Central memory CD8-positive, alpha-beta T cell (primary cell): ENCODE results near the gene PAQR8.
A peak's percentile ranks its signal among the peaks of the same experiment; 100 is the strongest.

Experiments
- ATAC-seq: fragments of 150-1000 bp; cut with Tn5 transposase; replicated peaks from 2 replicates; pipeline ENCODE4 v1.10.0; 2022; ENCODE audit warnings: mild to moderate bottlenecking, moderate FRiP score, moderate number of reproducible peaks; ENCODE audit not compliant: poor library complexity, severe bottlenecking; ENCODE audit errors: extremely low read depth
- DNase-seq, 2 donors: peaks; one replicate each; pipeline ENCODE4 v3.0.0; 2021; ENCODE audit warnings: low spot score in 2 of 2
- H3K27ac Mint-ChIP-seq: one replicate; pipeline ENCODE4 v1.8.0; 2022; ENCODE audit warnings: low read depth, mild to moderate bottlenecking, moderate library complexity, mixed read lengths
- H3K27me3 Mint-ChIP-seq: one replicate; pipeline ENCODE4 v1.8.0; 2022; ENCODE audit warnings: mixed read lengths
- H3K36me3 Mint-ChIP-seq: one replicate; pipeline ENCODE4 v1.8.0; 2022; ENCODE audit warnings: mild to moderate bottlenecking, moderate library complexity, mixed read lengths; ENCODE audit not compliant: insufficient read depth
- H3K4me1 Mint-ChIP-seq: one replicate; pipeline ENCODE4 v1.8.0; 2022; ENCODE audit warnings: mixed read lengths
- H3K4me3 Mint-ChIP-seq: one replicate; pipeline ENCODE4 v1.8.0; 2022; ENCODE audit warnings: mild to moderate bottlenecking, moderate library complexity, mixed read lengths
- H3K9me3 Mint-ChIP-seq: one replicate; pipeline ENCODE4 v1.8.0; 2022; ENCODE audit warnings: mixed read lengths

Gene PAQR8

DNA sequence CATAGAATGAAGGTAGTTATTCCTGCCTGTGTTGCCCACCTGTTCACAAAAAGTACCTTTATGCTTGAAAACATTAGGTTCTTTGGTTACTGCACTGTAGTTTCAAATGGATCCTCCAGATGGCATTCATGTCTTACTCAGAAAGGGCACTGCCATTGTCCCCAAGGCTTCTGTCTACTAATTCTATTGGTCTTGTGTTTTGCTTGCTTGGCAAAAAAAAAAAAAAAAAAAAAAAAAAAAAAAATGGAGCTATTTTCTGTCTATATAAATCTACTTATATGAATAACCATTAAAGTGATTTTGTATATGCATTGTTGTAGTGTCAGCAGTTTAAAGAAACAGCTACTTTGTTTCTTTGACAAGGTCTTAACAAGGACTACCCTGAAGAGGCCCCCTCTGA, 45.5 kb downstream of the PAQR8 start:
- no peak overlapping the region for H3K27ac Mint-ChIP-seq
- no peaks in the 10 kb centered on the region for H3K9me3 Mint-ChIP-seq
- no peaks in the 10 kb centered on the region for H3K4me1 Mint-ChIP-seq
- no peak for DNase-seq
- peaks cover 15% of the 10 kb centered on the region for H3K36me3 Mint-ChIP-seq
- peak; percentile 64 for ATAC-seq
- no peak overlapping the region for H3K4me3 Mint-ChIP-seq
- H3K27me3 Mint-ChIP-seq, result no peaks in the 10 kb centered on the region

DNA sequence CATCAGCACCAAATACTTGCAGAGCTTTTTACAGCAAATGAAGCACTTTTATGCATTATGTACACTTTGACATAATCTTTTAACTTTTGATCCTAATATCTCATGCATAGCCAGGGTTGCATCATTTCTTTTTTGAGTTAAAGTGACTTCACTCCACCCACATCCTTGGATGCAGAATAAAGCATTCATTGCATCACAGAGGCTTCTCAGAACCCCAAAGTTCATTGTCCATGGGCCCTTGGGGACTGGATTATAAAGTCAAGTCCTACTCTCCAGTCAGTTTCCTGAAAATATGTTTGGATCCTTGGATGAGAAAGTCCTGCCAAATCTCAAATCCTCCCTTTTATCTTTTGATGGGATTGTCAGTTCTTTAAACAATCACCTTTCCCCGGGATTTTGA, 47.5 kb downstream of the PAQR8 start:
- Mint-ChIP-seq H3K27ac (no peak overlapping the region), H3K27me3 (no peaks in the 10 kb centered on the region), H3K4me1 (no peaks in the 10 kb centered on the region), H3K4me3 (no peak overlapping the region), H3K36me3 (peaks cover 8% of the 10 kb centered on the region), H3K9me3 (no peaks in the 10 kb centered on the region)
- DNase-seq, result no peak
- no peak for ATAC-seq

DNA sequence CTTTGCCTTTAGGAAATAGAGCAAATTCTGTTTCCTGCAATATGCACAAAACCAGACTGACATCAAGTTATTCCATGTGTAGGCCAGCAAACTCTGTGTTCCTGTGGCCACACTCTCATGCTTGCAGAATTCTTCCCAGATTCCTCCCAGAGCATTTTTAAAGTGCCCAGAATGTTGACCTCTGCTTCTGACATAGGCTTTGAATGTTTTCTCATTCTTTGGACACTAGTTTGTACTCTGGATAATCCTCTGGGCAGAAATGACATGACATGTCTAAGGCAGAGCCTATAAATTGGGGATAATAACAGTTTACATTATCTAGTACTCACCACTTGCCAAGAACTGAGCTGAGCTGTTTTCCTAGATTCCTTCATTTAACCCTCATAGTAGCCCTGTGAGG, 49.0 kb downstream of the PAQR8 start:
- Mint-ChIP-seq H3K9me3 (no peaks in the 10 kb centered on the region), H3K27me3 (no peaks in the 10 kb centered on the region), H3K27ac (no peak overlapping the region), H3K36me3 (peaks cover 5% of the 10 kb centered on the region), H3K4me3 (no peak overlapping the region), H3K4me1 (no peaks in the 10 kb centered on the region)
- ATAC-seq (no peak), DNase-seq (no peak)

DNA sequence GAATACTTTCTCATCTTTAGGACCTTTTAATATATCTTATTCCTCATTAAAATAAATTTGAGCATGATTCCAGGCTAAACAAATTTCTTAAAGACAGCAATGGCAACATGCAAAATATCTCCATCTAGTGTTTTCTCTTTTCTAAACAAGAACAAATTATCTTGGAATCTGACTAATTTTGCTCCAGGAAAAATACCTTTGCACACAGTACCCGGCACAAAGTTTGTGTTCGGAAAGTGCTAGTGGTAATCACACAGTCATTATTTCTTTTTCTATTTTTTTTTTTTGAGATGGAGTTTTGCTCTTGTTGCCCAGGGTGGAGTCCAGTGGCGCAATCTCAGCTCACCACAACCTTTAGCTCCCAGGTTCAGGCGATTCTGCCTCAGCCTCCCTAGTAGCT, 50.0 kb downstream of the PAQR8 start:
- Mint-ChIP-seq H3K4me3 (no peak overlapping the region), H3K9me3 (no peaks in the 10 kb centered on the region), H3K4me1 (peaks cover 6% of the 10 kb centered on the region), H3K36me3 (peaks cover 5% of the 10 kb centered on the region), H3K27me3 (no peaks in the 10 kb centered on the region), H3K27ac (no peak overlapping the region)
- ATAC-seq (no peak), DNase-seq (no peak)

DNA sequence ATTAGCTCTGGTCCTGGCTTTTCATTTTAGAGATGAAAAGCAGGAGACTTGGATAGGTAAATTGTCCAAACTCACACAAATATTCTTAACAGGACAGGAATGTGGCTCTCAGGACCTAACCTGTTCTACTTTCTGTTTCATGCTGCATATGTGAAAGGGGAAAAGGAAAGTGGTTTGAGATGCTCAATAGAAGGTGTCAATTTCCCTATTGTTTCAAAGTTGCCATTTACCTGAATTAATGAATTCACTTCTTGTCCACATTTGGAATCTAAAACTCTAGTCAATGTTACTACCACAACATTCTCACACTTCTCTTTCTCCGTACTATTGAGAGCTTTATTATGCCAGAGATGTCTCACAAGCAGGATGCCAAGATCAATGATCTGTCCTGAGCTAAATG, 53.4 kb downstream of the PAQR8 start:
- Mint-ChIP-seq H3K4me3 (no peak overlapping the region), H3K27me3 (no peaks in the 10 kb centered on the region), H3K36me3 (peaks cover 2% of the 10 kb centered on the region), H3K9me3 (no peaks in the 10 kb centered on the region), H3K27ac (peak overlapping the region; percentile 39), H3K4me1 (peaks cover 6% of the 10 kb centered on the region)
- ATAC-seq, result no peak
- DNase-seq, result no peak

DNA sequence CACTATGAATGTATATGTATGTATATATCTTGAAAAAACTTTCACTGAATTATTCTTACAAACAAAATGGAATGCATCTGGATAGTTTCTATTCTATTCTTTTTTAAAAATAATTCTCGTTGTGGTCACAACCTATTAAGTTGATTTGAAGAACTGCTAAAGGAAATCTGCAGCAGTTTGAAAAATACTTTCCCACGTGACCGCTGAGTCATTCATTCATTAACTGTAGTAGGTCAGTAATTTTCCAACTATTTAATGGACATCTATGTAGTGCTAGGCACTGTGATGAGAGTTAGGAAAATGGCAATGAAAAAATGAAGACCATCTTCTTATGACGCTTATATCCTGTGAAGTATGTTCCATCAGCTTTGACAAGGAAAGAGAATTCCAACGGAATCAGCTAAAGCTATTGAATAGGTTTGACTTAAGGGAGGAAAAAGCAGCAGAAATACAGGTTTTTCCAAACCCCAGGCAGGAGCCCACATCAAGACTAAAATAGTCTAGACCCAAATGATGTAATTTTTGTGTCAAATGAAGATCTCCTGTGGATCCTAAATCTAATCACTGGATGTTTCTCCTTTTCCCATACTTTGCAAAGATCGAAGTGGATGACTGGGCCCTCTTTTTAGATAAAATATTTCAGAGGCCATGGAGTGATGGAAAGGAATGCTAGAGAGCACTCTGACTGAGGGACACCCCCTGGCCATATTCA, 54.1 kb downstream of the PAQR8 start:
- no peak overlapping the region for H3K27ac Mint-ChIP-seq

DNA sequence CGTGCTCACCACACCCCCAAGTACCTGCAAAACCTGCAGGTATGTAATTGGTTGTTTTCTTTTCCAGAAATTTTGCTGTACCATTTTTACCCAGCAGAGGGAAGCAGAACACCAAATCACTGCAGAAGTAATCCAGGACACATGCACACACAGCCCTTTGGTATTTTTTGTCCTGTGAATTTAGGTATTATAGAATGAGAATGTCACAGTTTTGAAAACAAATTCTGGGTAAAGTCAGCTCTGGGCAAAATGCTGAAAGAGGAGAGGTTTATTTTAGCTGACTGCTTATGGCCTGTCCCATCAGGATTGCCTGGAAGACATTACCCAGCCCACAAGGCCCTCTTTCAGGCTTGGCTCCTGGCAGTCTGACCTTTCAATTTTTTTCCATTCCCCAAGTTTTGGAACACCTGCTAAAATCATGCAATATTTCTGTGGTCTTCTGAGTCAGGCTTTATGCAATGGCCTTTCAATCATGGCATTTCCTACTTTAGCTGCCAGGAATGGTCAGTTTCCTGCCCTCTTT, 54.7 kb downstream of the PAQR8 start:
- no peak for ATAC-seq
- Mint-ChIP-seq H3K4me3 (no peak overlapping the region), H3K27me3 (no peaks in the 10 kb centered on the region), H3K27ac (no peak overlapping the region), H3K9me3 (no peaks in the 10 kb centered on the region), H3K36me3 (peaks cover 2% of the 10 kb centered on the region), H3K4me1 (peaks cover 6% of the 10 kb centered on the region)
- no peak for DNase-seq

More for the DNA sequence above, 54.1 kb downstream of the PAQR8 start:
- Mint-ChIP-seq H3K27me3 (no peaks in the 10 kb centered on the region), H3K4me3 (no peak overlapping the region), H3K4me1 (peaks cover 6% of the 10 kb centered on the region), H3K9me3 (no peaks in the 10 kb centered on the region), H3K36me3 (peaks cover 2% of the 10 kb centered on the region)
- ATAC-seq (no peak), DNase-seq (no peak)

DNA sequence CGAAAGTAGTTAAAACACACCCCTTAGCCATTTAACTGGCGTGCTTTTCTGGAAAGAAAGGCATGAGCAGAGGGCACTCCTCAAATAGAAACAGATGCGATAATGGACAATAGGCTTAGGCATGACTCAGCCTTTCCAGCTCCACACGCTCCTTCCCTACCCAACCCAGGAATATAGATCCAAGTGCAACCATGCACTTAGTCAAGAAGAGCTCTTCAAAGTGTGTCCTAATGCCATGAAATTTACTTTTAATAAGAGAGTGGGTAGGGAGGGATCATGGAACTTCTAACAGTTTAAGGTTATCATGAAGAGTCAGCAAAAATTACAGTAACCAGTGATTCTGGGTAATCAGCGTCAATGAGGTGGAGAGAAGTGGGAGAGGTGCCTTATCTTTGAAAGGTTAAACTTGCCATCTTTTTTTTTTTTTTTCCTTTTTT, 55.7 kb downstream of the PAQR8 start:
- Mint-ChIP-seq H3K4me3 (no peak overlapping the region), H3K36me3 (peaks cover 2% of the 10 kb centered on the region), H3K27ac (no peak overlapping the region), H3K9me3 (no peaks in the 10 kb centered on the region), H3K27me3 (no peaks in the 10 kb centered on the region), H3K4me1 (peaks cover 6% of the 10 kb centered on the region)
- ATAC-seq (no peak), DNase-seq (no peak)

DNA sequence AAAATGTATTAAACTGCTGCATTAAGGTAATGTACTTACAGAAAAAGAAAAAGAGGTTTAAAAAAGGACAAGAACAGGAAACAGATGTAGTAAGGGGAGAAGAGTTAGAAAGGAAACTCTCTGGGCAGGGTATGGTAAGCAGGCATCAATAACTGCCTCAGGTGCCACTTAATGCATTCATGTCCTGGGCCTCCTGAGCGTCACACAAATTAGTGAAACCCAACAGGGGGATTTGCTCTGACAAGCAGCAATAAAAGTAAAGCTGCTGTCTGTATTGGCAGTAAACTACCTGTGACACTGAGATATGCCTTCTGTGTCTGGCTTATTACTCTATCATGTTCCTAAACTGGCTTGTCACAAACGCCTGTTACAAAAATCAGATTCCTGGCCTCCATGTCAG, 56.7 kb downstream of the PAQR8 start:
- Mint-ChIP-seq H3K4me1 (peaks cover 6% of the 10 kb centered on the region), H3K4me3 (no peak overlapping the region), H3K36me3 (peaks cover 2% of the 10 kb centered on the region), H3K27ac (no peak overlapping the region), H3K9me3 (no peaks in the 10 kb centered on the region), H3K27me3 (no peaks in the 10 kb centered on the region)
- no peak for ATAC-seq
- no peak for DNase-seq

DNA sequence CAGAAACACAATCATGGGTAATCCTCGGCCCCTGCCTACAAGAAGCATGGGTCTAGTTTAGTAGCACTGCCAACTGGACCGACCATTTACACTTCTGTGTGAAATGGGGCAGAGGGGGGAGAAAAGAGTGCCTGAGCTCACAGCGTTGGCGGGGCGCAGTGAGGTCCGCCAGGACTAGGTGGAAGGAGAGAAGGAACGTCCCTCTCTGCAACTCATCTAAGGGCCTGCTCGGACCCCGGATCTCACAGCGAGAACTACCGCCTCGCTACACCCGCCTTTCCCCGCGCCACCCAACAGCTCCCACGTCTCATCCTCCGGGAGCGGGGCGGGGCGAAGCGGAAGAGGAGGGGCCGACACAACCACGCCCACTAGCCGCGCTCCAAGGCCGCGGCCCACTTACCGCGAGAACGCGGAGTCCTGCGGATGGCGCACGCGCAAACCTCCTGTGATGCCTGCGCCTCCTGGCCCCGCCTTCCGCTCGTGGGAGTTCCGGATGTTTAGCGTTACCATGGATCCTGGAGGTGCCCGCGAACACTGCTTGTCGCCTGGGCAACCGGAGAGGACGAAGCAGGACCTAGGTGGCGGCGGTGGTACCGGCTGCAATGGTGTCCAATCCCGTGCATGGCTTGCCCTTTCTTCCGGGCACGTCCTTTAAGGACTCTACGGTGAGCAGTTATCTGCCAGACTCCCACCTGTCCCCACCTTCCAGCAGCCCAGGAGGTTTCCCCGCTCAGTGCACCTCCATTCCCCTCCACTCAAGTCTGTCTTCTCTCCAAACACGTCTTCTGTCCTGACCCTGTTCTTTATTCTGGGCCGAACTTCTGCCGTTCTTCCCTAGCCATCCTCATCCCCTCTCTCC, 58.1 kb downstream of the PAQR8 start, which contains the start of gene EFHC1:
EFHC1 (plus strand) TSS at position 534 of the 859 bp plus-strand sequence; CDS start at position 603, 69 bp downstream.
- Mint-ChIP-seq H3K27me3 (no peaks in the 10 kb centered on the region), H3K4me1 (peaks cover 6% of the 10 kb centered on the region), H3K27ac (no peak within 1 kb of the TSS), H3K36me3 (peaks cover 3% of the 10 kb centered on the region), H3K9me3 (no peaks in the 10 kb centered on the region), H3K4me3 (no peak within 1 kb of the TSS)
- ATAC-seq, result peak; percentile 92
- DNase-seq, result peak; percentile 95 to 96

DNA sequence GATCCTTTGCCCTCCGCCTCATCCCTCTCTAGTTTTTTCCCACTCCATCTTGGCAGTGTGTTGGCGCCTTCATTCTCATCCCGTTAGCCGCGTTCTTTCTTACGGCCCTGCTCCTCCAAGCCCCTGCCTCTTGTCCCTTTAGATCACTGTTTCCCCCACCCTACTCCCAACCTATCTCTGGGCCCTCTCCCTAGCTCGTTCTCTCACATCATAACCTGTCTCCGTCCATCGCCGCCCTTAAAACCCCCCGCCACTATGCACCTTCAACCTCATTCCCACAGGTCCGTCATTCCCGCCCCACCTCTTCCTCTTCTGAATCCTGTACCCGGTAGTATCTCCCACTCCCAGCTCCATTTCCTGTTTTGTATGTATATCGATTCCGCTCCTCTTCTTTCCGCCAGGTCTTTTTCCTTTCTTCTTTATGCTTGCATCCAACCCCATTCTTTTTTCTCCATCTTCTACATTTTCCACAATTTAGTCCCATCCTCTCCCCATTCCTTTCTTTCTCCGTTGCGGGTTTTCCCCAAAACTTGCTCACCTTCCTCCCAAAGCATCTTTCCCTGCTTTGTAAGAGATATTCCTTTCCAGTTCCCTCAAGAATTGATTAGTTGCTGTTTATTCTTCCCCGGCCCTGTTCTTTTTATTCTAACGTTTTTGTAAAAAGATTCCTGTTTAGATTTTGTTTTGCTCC, 58.9 kb downstream of the PAQR8 start:
- ATAC-seq, result no peak
- Mint-ChIP-seq H3K36me3 (peaks cover 3% of the 10 kb centered on the region), H3K27ac (no peak overlapping the region), H3K9me3 (no peaks in the 10 kb centered on the region), H3K4me1 (peaks cover 6% of the 10 kb centered on the region), H3K27me3 (no peaks in the 10 kb centered on the region), H3K4me3 (no peak overlapping the region)
- no peak for DNase-seq

DNA sequence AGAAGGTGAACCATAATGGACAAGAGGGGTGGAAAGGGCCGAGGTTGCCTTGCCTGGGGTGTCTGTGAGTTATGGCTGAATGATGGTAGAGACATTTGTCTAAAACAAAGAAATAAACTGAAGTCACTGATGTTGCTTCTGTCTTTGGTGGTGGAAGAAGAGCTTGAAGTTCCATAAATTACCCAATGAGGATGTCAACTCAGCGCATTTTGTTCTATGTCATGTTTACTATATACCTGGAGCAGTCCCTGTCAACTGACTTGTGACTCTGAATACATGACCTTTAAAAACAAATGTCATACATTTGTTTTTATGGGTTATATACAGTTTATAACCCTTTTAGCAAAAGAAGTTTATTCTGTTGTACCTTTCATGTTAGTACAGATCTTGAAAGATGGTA, 60.2 kb downstream of the PAQR8 start:
- H3K36me3 Mint-ChIP-seq, result peaks cover 3% of the 10 kb centered on the region
- no peak for DNase-seq
- no peak for ATAC-seq
- no peaks in the 10 kb centered on the region for H3K4me1 Mint-ChIP-seq
- H3K4me3 Mint-ChIP-seq, result no peak overlapping the region
- H3K9me3 Mint-ChIP-seq, result no peaks in the 10 kb centered on the region
- H3K27me3 Mint-ChIP-seq, result no peaks in the 10 kb centered on the region
- H3K27ac Mint-ChIP-seq, result no peak overlapping the region
